CD4-positive, alpha-beta memory T cell (primary cell): Measurements from ENCODE around the gene MCIDAS. TPM values are rescaled to one million over a fixed set of nuclear protein-coding genes. Genes with fewer than 3 reads are reported as not detected.
A peak's percentile ranks its signal among the peaks of the same experiment; 100 is the strongest.

Experiments
- CTCF ChIA-PET: fragments of 350-600 bp; sonication (Branson Sonifier 250); formaldehyde crosslinking; loops from one replicate; lab custom pipeline; 2021; ENCODE audit warnings: inconsistent platforms; ENCODE audit not compliant: partially characterized antibody; lab: Charles Lee
- POLR2A ChIA-PET: fragments of 350-600 bp; sonication (Branson Sonifier 250); formaldehyde crosslinking; loops from one replicate; lab custom pipeline; 2021; ENCODE audit not compliant: partially characterized antibody; lab: Charles Lee
- DNase-seq, 5 donors: peaks; one replicate each; pipeline versions ENCODE4 v3.0.0 to v3.0.0-alpha.2; 2020 to 2022; ENCODE audit warnings: mixed read lengths in 1 of 5
- H3K27ac ChIP-seq: one replicate; pipeline ENCODE4 v1.7.0; 2013; ENCODE audit warnings: low read depth, low read length
- H3K27me3 ChIP-seq: 2 replicates; pipeline ENCODE4 v1.7.0; 2013; ENCODE audit warnings: mild to moderate bottlenecking, low read length, moderate library complexity; ENCODE audit not compliant: insufficient read depth
- H3K36me3 ChIP-seq: 2 replicates; pipeline ENCODE4 v1.7.0; 2013; ENCODE audit warnings: mild to moderate bottlenecking, low read length, moderate library complexity; ENCODE audit not compliant: insufficient read depth
- H3K4me1 ChIP-seq: 2 replicates; pipeline ENCODE4 v1.7.0; 2013; ENCODE audit warnings: mild to moderate bottlenecking, low read length, moderate library complexity; ENCODE audit not compliant: insufficient read depth
- H3K4me3 ChIP-seq, 2 donors: one replicate each; pipeline ENCODE4 v1.7.0; 2013; ENCODE audit warnings: low read length in 2 of 2, mild to moderate bottlenecking in 1 of 2
- H3K9me3 ChIP-seq, 2 donors: one replicate each; pipeline ENCODE4 v1.7.0; 2013; ENCODE audit warnings: low read length in 2 of 2, control low read depth in 1 of 2; ENCODE audit not compliant: control insufficient read depth in 1 of 2
- H3K27ac Mint-ChIP-seq, 7 donors: one replicate each; pipeline ENCODE4 v1.8.0; 2020 to 2021; ENCODE audit warnings: mixed read lengths in 7 of 7, mild to moderate bottlenecking in 6 of 7, inconsistent platforms in 3 of 7, moderate library complexity in 3 of 7
- H3K27me3 Mint-ChIP-seq, 2 donors: one replicate each; pipeline ENCODE4 v1.8.0; 2020 to 2021; ENCODE audit warnings: mixed read lengths in 2 of 2
- H3K36me3 Mint-ChIP-seq, 2 donors: one replicate each; pipeline ENCODE4 v1.8.0; 2020 to 2021; ENCODE audit warnings: mixed read lengths in 2 of 2, inconsistent platforms in 1 of 2, mild to moderate bottlenecking in 1 of 2
- H3K4me1 Mint-ChIP-seq, 4 donors: one replicate each; pipeline ENCODE4 v1.8.0; 2020 to 2021; ENCODE audit warnings: mixed read lengths in 4 of 4, mild to moderate bottlenecking in 1 of 4
- H3K4me3 Mint-ChIP-seq, 8 donors: one replicate each; pipeline ENCODE4 v1.8.0; 2020 to 2021; ENCODE audit warnings: mixed read lengths in 8 of 8, mild to moderate bottlenecking in 7 of 8, moderate library complexity in 6 of 8, inconsistent platforms in 3 of 8
- H3K9me3 Mint-ChIP-seq, 8 donors: one replicate each; pipeline ENCODE4 v1.8.0; 2020 to 2021; ENCODE audit warnings: mixed read lengths in 8 of 8, mild to moderate bottlenecking in 5 of 8, inconsistent platforms in 3 of 8, moderate library complexity in 1 of 8
- intact Hi-C: fragments of 100-400 bp; cut with micrococcal nuclease; formaldehyde crosslinking; loops from one replicate; pipeline ENCODE4 v1.15.1; 2023
- polyA plus RNA-seq, 2 donors: library from polyadenylated mRNA; unstranded; fragments of 300-500 nt; fragmentation: Illumina TruSeq; gene quantifications; one replicate each; pipeline ENCODE4 v1.2.3, GENCODE V29; 2021
- total RNA-seq, 2 experiments: library from RNA; stranded (reverse); gene quantifications; one replicate each; pipeline ENCODE4 v1.2.3, GENCODE V29; 2021

The MCIDAS gene
- total and polyA plus RNA-seq, 4 experiments from 2014 or later, result not detected

DNA sequence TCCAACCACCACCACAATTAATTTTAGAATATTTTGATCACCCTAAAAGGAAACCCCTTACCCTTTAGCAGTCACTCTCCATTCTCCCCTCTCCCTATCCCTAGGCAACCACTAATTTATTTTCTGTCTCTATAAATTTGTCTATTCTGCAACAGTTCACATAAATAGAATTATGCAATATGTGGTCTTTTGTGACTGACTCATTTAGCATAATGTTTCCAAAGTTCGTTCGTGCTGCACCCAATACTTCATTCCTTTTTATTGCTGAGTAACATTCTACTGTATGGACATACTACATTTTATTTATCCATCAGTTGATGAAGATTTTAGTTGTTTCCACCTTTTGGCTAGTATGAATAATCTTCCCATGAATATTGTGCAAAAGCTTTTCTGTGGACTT lies 36.0 kb downstream of the MCIDAS start:
- ChIA-PET POLR2A (no interaction called here), CTCF (interaction anchor here (0.7 kb wide), 1 partner anchor 14 kb away, joined by 3 read pairs; no protein-coding TSS in a partner anchor)
- H3K9me3 ChIP-seq, result no peaks in the 10 kb centered on the region
- Mint-ChIP-seq H3K27ac (no peak overlapping the region), H3K4me1 (no peaks in the 10 kb centered on the region), H3K36me3 (no peaks in the 10 kb centered on the region), H3K27me3 (peaks cover 38 to 48% of the 10 kb centered on the region in 2 donors), H3K4me3 (no peak overlapping the region), H3K9me3 (no peaks in the 10 kb centered on the region)
- no peaks in the 10 kb centered on the region for H3K36me3 ChIP-seq
- peaks cover 8% of the 10 kb centered on the region for H3K27me3 ChIP-seq
- intact Hi-C loops, result no loop called here
- no peak overlapping the region for H3K27ac ChIP-seq
- no peak for DNase-seq
- H3K4me1 ChIP-seq, result no peaks in the 10 kb centered on the region
- H3K4me3 ChIP-seq, result no peak overlapping the region

- H3K27ac Mint-ChIP-seq, result no peak overlapping the region
- Histone ChIP-seq H3K4me1 (no peaks in the 10 kb centered on the region), H3K36me3 (no peaks in the 10 kb centered on the region), H3K9me3 (no peaks in the 10 kb centered on the region), H3K27ac (no peak overlapping the region), H3K4me3 (no peak overlapping the region), H3K27me3 (peaks cover 8% of the 10 kb centered on the region)
- no peaks in the 10 kb centered on the region for H3K36me3 Mint-ChIP-seq
- H3K4me3 Mint-ChIP-seq, result no peak overlapping the region
- no peaks in the 10 kb centered on the region for H3K9me3 Mint-ChIP-seq
- DNase-seq, result no peak
- intact Hi-C loops, result no loop called here
- H3K27me3 Mint-ChIP-seq, result peaks cover 44 to 53% of the 10 kb centered on the region in 2 donors
- no peaks in the 10 kb centered on the region for H3K4me1 Mint-ChIP-seq
- POLR2A ChIA-PET, result no interaction called here
- CTCF ChIA-PET, result no interaction called here
Measured at GRCh38 chr5:55188656-55189540, 38.2 kb downstream of the MCIDAS start.

GRCh38 chr5:55187370-55187769 lies 39.7 kb downstream of the MCIDAS start:
- peaks cover 38 to 44% of the 10 kb centered on the region in 2 donors for H3K27me3 Mint-ChIP-seq
- ChIA-PET POLR2A (no interaction called here), CTCF (interaction anchor here (1.4 to 1.6 kb wide), 2 partner anchors 8 to 51 kb away, joined by 3 to 5 read pairs; no protein-coding TSS in a partner anchor)
- H3K27ac ChIP-seq, result no peak overlapping the region
- H3K4me3 Mint-ChIP-seq, result no peak overlapping the region
- H3K4me1 Mint-ChIP-seq, result no peaks in the 10 kb centered on the region
- no peak for DNase-seq
- H3K27ac Mint-ChIP-seq, result no peak overlapping the region
- H3K4me1 ChIP-seq, result no peaks in the 10 kb centered on the region
- no peak overlapping the region for H3K4me3 ChIP-seq
- H3K27me3 ChIP-seq, result peaks cover 5% of the 10 kb centered on the region
- H3K36me3 ChIP-seq, result no peaks in the 10 kb centered on the region
- intact Hi-C loops, result no loop called here
- no peaks in the 10 kb centered on the region for H3K36me3 Mint-ChIP-seq
- peaks cover 0 to 6% (median 2%) of the 10 kb centered on the region in 8 donors for H3K9me3 Mint-ChIP-seq
- no peaks in the 10 kb centered on the region for H3K9me3 ChIP-seq

- peaks cover 24% of the 10 kb centered on the region for H3K27me3 ChIP-seq
- H3K27ac ChIP-seq, result no peak overlapping the region
- H3K4me1 Mint-ChIP-seq, result peaks cover 7 to 23% (median 14%) of the 10 kb centered on the region in 4 donors
- no peak for DNase-seq
- no peak overlapping the region for H3K4me3 ChIP-seq
- intact Hi-C loops, result no loop called here
- peaks cover 17% of the 10 kb centered on the region for H3K4me1 ChIP-seq
- no peaks in the 10 kb centered on the region for H3K36me3 ChIP-seq
- H3K4me3 Mint-ChIP-seq, result no peak overlapping the region
- no peaks in the 10 kb centered on the region for H3K36me3 Mint-ChIP-seq
- H3K27me3 Mint-ChIP-seq, result peaks cover 49 to 54% of the 10 kb centered on the region in 2 donors
- H3K9me3 Mint-ChIP-seq, result peaks cover 0 to 6% (median 3%) of the 10 kb centered on the region in 8 donors
- ChIA-PET CTCF (interaction anchor here (1.2 to 1.3 kb wide), 2 partner anchors 8 to 274 kb away, joined by 4 to 5 read pairs; no protein-coding TSS in a partner anchor), POLR2A (no interaction called here)
- no peak overlapping the region for H3K27ac Mint-ChIP-seq
- no peaks in the 10 kb centered on the region for H3K9me3 ChIP-seq
Measured at GRCh38 chr5:55180016-55180415, 47.1 kb downstream of the MCIDAS start.

GRCh38 chr5:55177078-55177477 lies 50.0 kb downstream of the MCIDAS start:
- ChIA-PET POLR2A (interaction anchor here (0.8 to 1.7 kb wide), 2 partner anchors 9 to 56 kb away, joined by 3 read pairs; no protein-coding TSS in a partner anchor), CTCF (interaction anchor here (1.1 to 2.3 kb wide), 3 partner anchors 14 to 661 kb away, joined by 3 to 5 read pairs (median 4); no protein-coding TSS in a partner anchor)
- Mint-ChIP-seq H3K9me3 (peaks cover 0 to 3% (median 0%) of the 10 kb centered on the region in 8 donors), H3K4me1 (peaks cover 19 to 46% (median 28%) of the 10 kb centered on the region in 4 donors), H3K27ac (no peak overlapping the region), H3K4me3 (peak overlapping the region in 3 of 8 donors; percentile 39 to 51 (median 40)), H3K27me3 (peaks cover 56 to 70% of the 10 kb centered on the region in 2 donors), H3K36me3 (no peaks in the 10 kb centered on the region)
- Histone ChIP-seq H3K4me3 (no peak overlapping the region), H3K36me3 (no peaks in the 10 kb centered on the region), H3K27ac (no peak overlapping the region), H3K27me3 (peaks cover 40% of the 10 kb centered on the region), H3K9me3 (no peaks in the 10 kb centered on the region), H3K4me1 (peaks cover 34% of the 10 kb centered on the region)
- no peak for DNase-seq
- intact Hi-C loops, result loop anchor here (10.0 kb wide), 1 partner anchor 128 kb away; the partner anchor contains the start of genes DHX29 and MTREX

DNA sequence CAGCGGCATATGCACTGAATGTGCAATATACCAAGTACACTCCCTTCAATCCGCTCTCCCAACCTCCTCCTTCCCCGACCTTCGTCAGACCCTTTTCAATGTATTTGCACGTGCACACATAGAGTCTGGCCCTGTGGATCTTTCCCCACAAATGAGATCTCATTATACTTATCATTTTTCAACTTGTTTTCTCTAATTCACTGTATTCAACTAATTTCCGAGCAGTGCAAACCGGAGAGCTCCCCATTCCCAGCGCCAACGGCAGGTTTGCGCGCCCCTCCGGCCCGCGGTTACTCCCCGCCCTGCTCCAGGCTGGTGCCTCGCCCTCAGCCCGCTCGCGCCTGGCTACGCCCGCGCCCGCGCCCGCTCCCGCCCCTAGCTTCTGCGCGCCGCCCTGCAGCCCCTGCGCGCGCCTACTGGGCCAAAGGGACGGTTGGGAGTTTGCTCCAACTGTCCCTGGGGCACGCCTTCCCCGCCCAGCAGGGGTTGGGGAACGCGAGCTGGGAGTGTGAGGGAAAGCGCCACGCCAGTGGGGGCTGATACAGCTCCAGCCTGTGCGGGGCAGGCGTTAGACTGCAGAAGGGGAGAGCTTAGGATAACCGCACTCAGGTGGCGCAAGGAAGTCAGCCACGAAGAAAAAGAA lies 50.8 kb downstream of the MCIDAS start:
- Histone ChIP-seq H3K4me1 (peaks cover 34% of the 10 kb centered on the region), H3K4me3 (no peak overlapping the region), H3K27ac (no peak overlapping the region), H3K9me3 (no peaks in the 10 kb centered on the region), H3K27me3 (peaks cover 40% of the 10 kb centered on the region), H3K36me3 (no peaks in the 10 kb centered on the region)
- intact Hi-C loops, result loop anchor here (10.0 kb wide), 1 partner anchor 129 kb away; the partner anchor contains the start of genes DHX29 and MTREX
- DNase-seq, result peak in 1 of 5 donors; percentile 28
- peaks cover 19 to 51% (median 30%) of the 10 kb centered on the region in 4 donors for H3K4me1 Mint-ChIP-seq
- CTCF ChIA-PET, result interaction anchor here (0.7 to 2.3 kb wide), 4 partner anchors 9 to 660 kb away, joined by 3 to 5 read pairs (median 4); no protein-coding TSS in a partner anchor
- H3K4me3 Mint-ChIP-seq, result peak overlapping the region in 6 of 8 donors; percentile 9 to 68 (median 56)
- peaks cover 53 to 66% of the 10 kb centered on the region in 2 donors for H3K27me3 Mint-ChIP-seq
- POLR2A ChIA-PET, result interaction anchor here (0.6 to 1.7 kb wide), 3 partner anchors 8 to 1627 kb away, joined by 3 read pairs; no protein-coding TSS in a partner anchor
- no peaks in the 10 kb centered on the region for H3K36me3 Mint-ChIP-seq
- peak overlapping the region in 1 of 7 donors; percentile 4 for H3K27ac Mint-ChIP-seq
- H3K9me3 Mint-ChIP-seq, result peaks cover 0 to 3% (median 0%) of the 10 kb centered on the region in 8 donors
